ENCODE results near the gene NR6A1.

NR6A1 gene

GRCh38 chr9:124611106-124611505 is 160.0 kb downstream of the NR6A1 start:
- no peak for TF ChIP-seq CTCF (IDR thresholded peaks at IDR 0.05; ENCODE audit: low read length, missing control alignments)

GRCh38 chr9:124606027-124606426 is 165.1 kb downstream of the NR6A1 start:
- H3K4me3 ChIP-seq (replicated peaks; ENCODE audit: low read depth, low read length) = no peak overlapping the region
- DNase-seq (ENCODE audit: low read depth) = no peak
- TF ChIP-seq CTCF (IDR thresholded peaks at IDR 0.05; ENCODE audit: low read length, missing control alignments) = no peak

More at GRCh38 chr9:124611106-124611505, 160.0 kb downstream of the NR6A1 start:
- no peak overlapping the region for H3K4me3 ChIP-seq (replicated peaks; ENCODE audit: low read depth, low read length)
- no peak for DNase-seq (ENCODE audit: low read depth)

GRCh38 chr9:124605258-124605657 is 165.9 kb downstream of the NR6A1 start:
- no peak for TF ChIP-seq CTCF (IDR thresholded peaks at IDR 0.05; ENCODE audit: low read length, missing control alignments)
- DNase-seq (ENCODE audit: low read depth) = no peak
- H3K4me3 ChIP-seq (replicated peaks; ENCODE audit: low read depth, low read length) = no peak overlapping the region

- DNase-seq (ENCODE audit: low read depth) = no peak
- no peak for TF ChIP-seq CTCF (IDR thresholded peaks at IDR 0.05; ENCODE audit: low read length, missing control alignments)
- no peak overlapping the region for H3K4me3 ChIP-seq (replicated peaks; ENCODE audit: low read depth, low read length)
Observed at GRCh38 chr9:124602632-124603031, 168.5 kb downstream of the NR6A1 start.

- DNase-seq (ENCODE audit: low read depth) = no peak
- H3K4me3 ChIP-seq (replicated peaks; ENCODE audit: low read depth, low read length) = no peak overlapping the region
- TF ChIP-seq CTCF (IDR thresholded peaks at IDR 0.05; ENCODE audit: low read length, missing control alignments) = no peak
Observed at GRCh38 chr9:124602204-124602603, 168.9 kb downstream of the NR6A1 start.

- H3K4me3 ChIP-seq (replicated peaks; ENCODE audit: low read depth, low read length) = no peak overlapping the region
- no peak for TF ChIP-seq CTCF (IDR thresholded peaks at IDR 0.05; ENCODE audit: low read length, missing control alignments)
- DNase-seq (ENCODE audit: low read depth) = no peak
Observed at GRCh38 chr9:124600407-124600806, 170.7 kb downstream of the NR6A1 start.

- TF ChIP-seq CTCF (IDR thresholded peaks at IDR 0.05; ENCODE audit: low read length, missing control alignments) = no peak
- no peak for DNase-seq (ENCODE audit: low read depth)
- H3K4me3 ChIP-seq (replicated peaks; ENCODE audit: low read depth, low read length) = no peak overlapping the region
Observed at GRCh38 chr9:124599121-124599795, 171.9 kb downstream of the NR6A1 start.

Data from fibroblast of pulmonary artery (primary cell).